ENCODE data around the gene ASAP2.

DNA sequence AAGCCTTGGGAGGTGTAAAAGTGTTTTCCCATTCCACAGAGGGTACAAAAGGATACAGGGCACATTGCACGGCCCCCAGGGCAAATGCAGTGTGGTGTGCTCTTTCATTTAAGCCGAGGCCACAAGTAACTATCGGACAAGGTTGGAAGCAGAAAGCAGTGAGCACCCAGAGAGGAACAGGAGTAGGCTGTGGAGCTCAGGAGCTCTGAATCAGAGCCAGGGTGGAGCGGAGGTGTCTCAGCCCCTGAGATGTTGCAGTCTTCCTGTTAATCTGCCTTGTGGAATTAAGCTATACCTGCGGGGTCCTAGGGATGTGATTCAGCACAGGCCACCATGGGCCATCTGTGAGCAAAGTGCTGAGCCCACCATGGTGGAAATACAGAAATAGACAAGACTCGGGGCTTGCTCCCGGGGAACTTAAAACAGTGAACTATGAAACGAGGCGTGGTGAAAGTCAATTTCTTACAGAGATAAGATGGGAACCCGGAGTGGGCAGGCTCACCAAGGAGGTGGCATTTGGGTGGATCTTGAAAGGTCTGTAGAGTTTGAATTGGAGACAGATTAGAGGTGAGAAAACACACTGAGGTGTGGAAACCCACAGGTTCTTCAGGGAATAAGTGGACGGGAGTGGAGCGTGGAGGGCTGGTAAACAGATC, 44.0 kb downstream of the ASAP2 start:
- TF ChIP-seq, protein P1, sequence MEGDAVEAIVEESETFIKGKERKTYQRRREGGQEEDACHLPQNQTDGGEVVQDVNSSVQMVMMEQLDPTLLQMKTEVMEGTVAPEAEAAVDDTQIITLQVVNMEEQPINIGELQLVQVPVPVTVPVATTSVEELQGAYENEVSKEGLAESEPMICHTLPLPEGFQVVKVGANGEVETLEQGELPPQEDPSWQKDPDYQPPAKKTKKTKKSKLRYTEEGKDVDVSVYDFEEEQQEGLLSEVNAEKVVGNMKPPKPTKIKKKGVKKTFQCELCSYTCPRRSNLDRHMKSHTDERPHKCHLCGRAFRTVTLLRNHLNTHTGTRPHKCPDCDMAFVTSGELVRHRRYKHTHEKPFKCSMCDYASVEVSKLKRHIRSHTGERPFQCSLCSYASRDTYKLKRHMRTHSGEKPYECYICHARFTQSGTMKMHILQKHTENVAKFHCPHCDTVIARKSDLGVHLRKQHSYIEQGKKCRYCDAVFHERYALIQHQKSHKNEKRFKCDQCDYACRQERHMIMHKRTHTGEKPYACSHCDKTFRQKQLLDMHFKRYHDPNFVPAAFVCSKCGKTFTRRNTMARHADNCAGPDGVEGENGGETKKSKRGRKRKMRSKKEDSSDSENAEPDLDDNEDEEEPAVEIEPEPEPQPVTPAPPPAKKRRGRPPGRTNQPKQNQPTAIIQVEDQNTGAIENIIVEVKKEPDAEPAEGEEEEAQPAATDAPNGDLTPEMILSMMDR (IDR thresholded peaks at IDR 0.05), result no peak
- TF ChIP-seq POLR2AphosphoS5 (IDR thresholded peaks at IDR 0.05), result no peak

Measured in suprapubic skin (tissue), 3 donors.